ENCODE results near the gene MBL2.

Gene MBL2

GRCh38 chr10:52771534-52772445 lies 794 bp downstream of the MBL2 start:
- DNase-seq: no peak

DNA sequence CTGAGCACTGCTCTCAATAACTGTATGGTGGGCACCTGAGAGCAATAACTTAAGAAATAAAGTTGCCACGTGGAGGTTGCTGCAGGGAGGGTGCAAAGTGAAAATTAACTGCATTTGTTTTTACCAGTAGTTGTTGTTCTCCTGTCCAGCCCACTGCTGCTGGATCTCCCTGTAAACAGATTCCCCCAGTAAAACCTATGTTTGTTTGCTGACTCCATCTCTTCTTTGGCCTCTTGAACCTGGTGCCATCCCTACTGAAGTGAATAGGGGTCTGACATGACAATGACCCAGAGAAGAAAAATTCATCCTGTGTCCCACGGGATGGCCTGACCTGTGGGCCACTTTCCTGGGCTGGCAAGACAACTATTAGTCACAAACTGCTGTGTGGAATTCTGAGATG lies 1.7 kb downstream of the MBL2 start:
- DNase-seq: no peak

- no peak for DNase-seq
Measured at GRCh38 chr10:52769966-52770365, 2.6 kb downstream of the MBL2 start.

DNA sequence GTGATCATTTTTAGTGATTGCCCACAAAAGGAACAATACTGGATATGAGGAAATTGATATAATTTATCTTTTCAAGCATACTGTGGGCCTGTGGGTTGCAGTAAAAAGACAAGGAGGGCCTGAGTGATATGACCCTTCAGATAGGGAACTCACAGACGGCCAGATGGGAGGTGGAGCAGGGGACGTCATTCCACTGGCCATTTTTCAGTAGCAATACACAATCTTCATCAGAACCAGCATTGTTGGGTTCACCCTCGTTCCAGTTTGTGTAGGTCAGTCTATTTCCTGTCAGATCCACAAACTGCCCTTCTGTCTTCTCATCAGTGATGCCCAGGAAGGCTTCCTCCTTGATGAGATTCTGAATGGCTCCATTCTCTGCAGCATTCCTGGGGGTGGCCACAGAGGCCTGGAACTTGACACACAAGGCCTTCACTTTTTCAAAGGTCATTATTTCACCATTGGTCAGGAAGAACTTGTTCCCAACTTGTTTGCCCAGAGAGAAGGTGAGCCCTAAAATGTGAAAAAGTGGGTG lies 4.5 kb downstream of the MBL2 start:
- no peak for DNase-seq

DNA sequence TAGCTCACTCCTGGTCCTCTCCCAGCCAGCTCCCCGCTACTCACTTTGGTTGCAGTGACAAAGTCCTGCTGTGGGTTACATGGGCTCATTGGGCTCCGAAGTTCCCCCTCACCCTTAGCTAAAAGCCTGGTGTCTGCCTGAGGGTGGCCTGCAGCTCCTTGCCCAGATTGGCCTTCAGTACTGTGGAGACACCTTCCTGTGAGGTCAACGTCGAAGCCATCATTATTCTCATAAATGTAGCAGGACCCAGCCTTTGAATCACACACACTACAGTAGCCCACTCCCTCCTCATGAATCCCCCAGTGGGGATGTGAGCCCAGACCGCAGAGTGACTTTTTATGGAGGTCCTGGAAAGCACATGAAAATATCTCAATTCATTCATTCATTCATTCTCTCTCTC lies 10.5 kb downstream of the MBL2 start:
- no peak for DNase-seq

DNA sequence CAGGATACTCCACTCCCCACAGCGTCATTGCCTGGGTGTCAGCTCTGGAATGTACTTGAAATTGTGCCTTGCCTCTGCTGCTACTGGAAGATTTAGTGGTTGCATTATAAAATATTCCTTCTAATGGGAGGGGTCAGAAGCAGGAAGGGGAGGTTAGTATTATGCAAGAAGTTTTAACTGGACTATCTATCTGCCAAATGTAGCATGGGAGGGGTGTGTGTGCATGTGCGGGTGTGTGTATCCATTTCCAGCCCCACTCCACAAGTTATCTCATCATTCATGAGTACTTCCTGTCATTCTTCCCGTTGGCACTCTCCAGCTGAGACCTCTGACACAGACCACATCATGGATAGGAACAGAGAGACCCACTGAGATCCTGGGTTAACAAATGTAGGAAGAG lies 13.4 kb downstream of the MBL2 start:
- DNase-seq: no peak

DNA sequence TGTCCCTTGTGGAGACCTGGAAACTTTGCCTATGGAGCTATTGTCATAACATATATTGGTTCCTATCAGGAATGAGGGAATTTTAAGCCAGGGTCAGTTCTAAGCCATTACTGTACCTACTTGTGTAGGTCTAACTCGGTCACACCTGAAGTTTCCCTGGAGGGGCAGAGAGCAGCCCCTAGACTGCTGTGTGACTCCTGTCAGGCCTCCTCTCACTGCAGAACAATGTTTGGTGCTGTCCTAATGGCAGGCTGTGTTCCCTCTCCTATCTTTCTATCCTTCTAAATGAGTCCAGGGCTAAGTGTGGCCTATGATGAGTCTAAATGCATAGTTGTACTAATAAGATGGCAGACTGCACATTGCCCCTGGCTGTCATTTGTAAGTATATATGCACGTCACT lies 14.2 kb downstream of the MBL2 start:
- DNase-seq: no peak

DNA sequence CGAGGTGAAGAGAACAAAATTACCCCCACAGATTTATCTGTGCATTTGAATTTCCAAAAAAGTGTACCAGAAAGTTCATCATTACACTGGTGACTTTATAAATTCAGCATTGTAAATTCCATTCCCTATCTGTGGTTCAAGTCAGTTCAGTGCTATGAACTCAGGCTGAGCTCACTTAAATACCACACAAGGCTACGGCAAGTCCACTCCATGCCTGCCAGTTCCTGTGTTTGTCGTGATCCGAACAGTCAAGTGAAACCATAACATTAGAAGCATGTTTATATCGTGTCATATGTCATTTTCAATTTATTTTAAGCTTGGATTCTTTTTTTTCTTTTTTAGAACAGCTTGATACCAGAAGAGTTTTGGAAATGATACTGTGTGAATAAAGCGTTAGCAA lies 14.8 kb downstream of the MBL2 start:
- DNase-seq: no peak

GRCh38 chr10:52756966-52757365 lies 15.6 kb downstream of the MBL2 start:
- no peak for DNase-seq

GRCh38 chr10:52756295-52756694 lies 16.3 kb downstream of the MBL2 start:
- no peak for DNase-seq

DNA sequence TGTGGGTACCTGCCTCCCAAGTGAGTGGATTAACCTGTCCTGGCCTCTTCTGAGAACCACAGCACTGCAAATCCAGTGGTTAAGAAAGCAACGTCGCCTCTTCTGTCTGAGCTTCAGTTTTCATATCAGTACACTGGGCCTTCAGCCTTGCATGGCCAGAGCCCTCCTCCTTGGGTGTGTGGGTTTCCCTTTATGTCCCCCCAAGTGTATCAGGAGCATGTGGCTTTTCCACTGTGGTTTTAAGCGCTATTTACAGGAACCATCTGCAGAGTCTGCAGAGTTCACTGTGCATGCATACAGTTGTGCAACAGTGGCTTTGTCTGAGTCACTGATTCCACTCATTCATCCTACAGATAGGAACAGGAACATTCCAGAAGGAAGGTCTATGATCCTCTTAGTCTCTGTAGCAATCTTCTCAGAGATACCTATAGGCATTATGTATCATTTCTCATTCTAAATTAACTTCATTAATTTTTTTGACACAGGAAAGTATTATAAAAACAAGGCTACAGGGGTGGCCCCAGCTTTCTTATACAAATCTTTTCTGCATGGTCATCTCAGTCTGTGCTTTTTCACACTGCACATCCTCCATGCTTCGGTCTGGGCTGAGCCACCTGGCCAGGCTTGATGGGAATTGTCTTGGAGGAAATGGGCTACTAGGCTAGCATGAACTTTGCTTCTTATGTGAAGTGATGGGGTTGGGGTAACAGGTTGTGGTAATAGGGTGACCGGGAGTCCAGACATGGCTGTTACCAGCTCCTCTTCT lies 17.1 kb downstream of the MBL2 start:
- no peak for DNase-seq

GRCh38 chr10:52752801-52753445 lies 19.7 kb downstream of the MBL2 start:
- no peak for DNase-seq

DNA sequence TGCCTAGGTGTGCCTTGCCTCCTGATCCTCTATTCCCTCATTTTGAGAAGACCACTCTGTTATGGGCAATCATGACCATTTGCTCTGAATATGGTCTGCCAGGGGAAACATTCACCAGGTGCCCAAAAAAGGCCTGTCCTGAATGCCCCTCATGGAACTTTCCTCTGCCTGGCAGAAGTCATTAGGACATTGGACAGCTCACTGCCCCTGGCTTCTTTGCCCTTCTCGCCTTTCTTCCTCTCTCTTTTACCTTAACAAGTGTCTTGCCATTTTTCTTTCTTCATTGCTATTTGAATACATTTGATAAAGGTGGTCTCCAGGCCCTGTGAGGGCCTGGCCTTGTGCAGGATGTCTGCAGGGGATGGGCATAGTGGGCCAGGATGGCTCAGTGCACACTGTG lies 20.3 kb downstream of the MBL2 start:
- no peak for DNase-seq

GRCh38 chr10:52751337-52751736 lies 21.2 kb downstream of the MBL2 start:
- DNase-seq: no peak

GRCh38 chr10:52750629-52751028 lies 22.0 kb downstream of the MBL2 start:
- DNase-seq: no peak

- DNase-seq: no peak
Measured at GRCh38 chr10:52747694-52748093, 24.9 kb downstream of the MBL2 start.

DNA sequence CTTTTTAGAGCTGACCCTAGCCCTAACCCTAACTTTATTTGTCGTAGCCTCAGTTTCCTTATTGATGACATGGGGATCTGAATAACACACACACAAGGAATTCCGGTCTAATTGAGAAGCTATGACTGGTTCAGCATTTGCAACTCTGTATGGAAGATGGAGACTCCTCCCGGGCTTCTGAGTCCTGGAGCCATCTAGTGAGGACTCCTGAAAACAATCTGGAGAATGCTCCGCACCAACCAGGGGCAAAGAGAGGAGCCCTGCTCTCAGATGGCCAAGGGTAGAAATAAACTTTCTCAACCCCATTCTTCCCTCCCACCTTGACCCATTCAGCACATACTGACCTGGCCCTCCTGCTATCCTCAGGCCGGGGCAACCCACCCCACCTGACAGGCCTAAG lies 26.4 kb downstream of the MBL2 start:
- no peak for DNase-seq

DNA sequence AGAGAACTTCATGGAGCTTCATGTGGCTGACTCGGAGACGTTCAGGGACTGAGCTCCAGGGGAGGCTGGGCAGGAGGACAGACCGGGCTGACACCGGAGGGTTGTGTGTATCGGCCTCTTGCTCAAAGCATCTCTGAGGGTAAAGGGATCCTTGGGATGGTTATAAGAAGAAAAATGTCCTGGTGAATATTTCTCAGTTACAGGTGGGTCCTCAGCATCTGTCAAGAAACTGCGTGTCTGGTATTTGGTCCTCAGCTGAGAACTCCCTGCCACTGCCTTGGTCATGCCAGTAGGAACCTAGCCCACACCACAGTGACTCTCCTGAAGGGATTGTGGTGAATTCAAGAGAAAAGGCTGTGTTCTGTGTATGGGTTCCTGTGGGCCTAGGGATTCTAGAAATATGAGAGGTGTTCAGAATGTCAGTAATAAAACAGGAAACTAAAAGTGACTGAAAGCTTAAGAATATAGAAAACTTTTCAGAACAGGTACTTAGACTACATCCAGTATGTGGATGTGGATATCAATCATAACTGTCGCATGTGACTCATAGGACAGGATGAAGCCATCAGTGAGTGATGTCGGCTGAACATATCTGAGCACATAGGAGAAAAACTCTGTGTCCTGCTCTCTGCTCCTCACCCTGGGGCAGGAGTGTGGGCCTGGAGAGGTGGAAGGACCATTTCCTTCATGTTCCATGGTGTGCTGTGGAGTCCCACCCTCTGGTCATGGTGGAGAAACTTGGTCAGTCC lies 28.4 kb downstream of the MBL2 start:
- DNase-seq: no peak

DNA sequence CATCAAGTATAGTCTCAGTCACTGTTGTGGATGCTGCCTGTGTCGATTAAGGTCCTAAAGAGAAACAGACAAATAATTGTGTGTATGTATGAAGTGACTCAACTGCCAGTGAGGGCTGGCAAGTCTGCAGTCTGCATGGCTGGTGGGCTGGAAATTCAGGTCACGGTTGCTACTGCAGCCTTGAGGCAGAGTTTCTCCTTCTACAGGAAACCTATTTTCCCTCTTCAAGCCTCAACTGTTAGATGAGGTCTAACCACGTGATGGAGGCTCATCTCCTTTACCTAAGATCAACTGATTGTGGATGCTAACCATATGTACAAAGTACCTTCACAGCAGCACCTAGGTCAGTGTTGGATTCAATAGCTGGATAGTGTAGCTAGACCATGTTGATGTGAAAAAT lies 29.9 kb downstream of the MBL2 start:
- DNase-seq: no peak

DNA sequence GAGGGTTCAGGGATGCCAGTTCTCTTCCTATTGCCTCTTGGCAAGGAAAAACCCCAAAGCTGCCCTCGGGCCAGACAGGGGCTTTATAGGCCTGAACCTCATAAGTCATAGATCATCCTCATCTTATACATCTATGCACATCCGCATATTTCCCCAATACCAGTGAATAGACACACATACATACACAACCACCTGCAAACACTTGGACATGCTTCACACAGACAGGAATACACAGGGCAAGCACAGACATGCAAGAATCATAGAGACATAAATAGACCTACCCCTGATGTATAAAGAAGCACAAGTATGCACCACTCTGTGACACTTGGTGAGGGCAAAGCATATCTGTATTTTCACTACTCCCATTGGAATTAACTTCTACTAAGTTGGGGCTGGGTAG lies 30.7 kb downstream of the MBL2 start:
- DNase-seq: peak in 1 of 3 experiments; percentile 11

GRCh38 chr10:52740913-52741675 lies 31.5 kb downstream of the MBL2 start:
- peak in 2 of 3 experiments; percentile 2 to 30 for DNase-seq

- DNase-seq: no peak
Measured at GRCh38 chr10:52740155-52740549, 32.4 kb downstream of the MBL2 start.

Measured in NCI-H1417 (cell line).